ENCODE results near the gene RASSF8. TPM values are rescaled to one million over a fixed set of nuclear protein-coding genes. Genes with fewer than 3 reads are reported as not detected.

The RASSF8 gene
- total and polyA plus RNA-seq, 2 donors (not counting 3 experiments of a cell fraction or from before 2014, with no cell fraction given): 11.1 to 59.3 TPM

- TF ChIP-seq, protein P1, sequence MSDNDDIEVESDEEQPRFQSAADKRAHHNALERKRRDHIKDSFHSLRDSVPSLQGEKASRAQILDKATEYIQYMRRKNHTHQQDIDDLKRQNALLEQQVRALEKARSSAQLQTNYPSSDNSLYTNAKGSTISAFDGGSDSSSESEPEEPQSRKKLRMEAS (IDR thresholded peaks at IDR 0.05; ENCODE audit: insufficient read depth, insufficient read length): no peak
- TF ChIP-seq FOS (IDR thresholded peaks at IDR 0.05; ENCODE audit: borderline replicate concordance, insufficient read depth, low read length): no peak
- TF ChIP-seq, protein P2, sequence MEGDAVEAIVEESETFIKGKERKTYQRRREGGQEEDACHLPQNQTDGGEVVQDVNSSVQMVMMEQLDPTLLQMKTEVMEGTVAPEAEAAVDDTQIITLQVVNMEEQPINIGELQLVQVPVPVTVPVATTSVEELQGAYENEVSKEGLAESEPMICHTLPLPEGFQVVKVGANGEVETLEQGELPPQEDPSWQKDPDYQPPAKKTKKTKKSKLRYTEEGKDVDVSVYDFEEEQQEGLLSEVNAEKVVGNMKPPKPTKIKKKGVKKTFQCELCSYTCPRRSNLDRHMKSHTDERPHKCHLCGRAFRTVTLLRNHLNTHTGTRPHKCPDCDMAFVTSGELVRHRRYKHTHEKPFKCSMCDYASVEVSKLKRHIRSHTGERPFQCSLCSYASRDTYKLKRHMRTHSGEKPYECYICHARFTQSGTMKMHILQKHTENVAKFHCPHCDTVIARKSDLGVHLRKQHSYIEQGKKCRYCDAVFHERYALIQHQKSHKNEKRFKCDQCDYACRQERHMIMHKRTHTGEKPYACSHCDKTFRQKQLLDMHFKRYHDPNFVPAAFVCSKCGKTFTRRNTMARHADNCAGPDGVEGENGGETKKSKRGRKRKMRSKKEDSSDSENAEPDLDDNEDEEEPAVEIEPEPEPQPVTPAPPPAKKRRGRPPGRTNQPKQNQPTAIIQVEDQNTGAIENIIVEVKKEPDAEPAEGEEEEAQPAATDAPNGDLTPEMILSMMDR (IDR thresholded peaks at IDR 0.05; ENCODE audit: extremely low read depth in 1 of 2, insufficient read depth in 1 of 2, low read depth in 1 of 2, low read length in 2 of 2): no peak
- no peak for TF ChIP-seq GATA2 (IDR thresholded peaks at IDR 0.05; ENCODE audit: insufficient read depth, insufficient read length, low read depth, low read length)
- TF ChIP-seq MYC (IDR thresholded peaks at IDR 0.05; ENCODE audit: low read depth, low read length): no peak
- TF ChIP-seq EZH2 (IDR thresholded peaks at IDR 0.05; ENCODE audit: borderline replicate concordance, low read depth, low read length, severe bottlenecking): no peak
- TF ChIP-seq JUN (IDR thresholded peaks at IDR 0.05; ENCODE audit: borderline replicate concordance, insufficient read depth, insufficient read length, low read depth): no peak
- TF ChIP-seq POLR2A (IDR thresholded peaks at IDR 0.05; ENCODE audit: low read depth, low read length): no peak
- TF ChIP-seq POLR2AphosphoS5 (IDR thresholded peaks at IDR 0.05; ENCODE audit: insufficient read depth, low read depth, low read length): no peak
- Histone ChIP-seq H3K4me3 (replicated peaks in 1 of 3; ENCODE audit: insufficient read depth in 1 of 3, low read depth in 1 of 3, low read length in 3 of 3) (no peak overlapping the region), H3K4me2 (ENCODE audit: insufficient read depth, low read length) (no peak overlapping the region), H3K4me1 (ENCODE audit: control insufficient read depth, extremely low read depth, insufficient read depth, low read length) (peaks cover 4% of the 10 kb centered on the region), H3K9ac (replicated peaks; ENCODE audit: extremely low read depth, insufficient read depth, low read length) (no peak overlapping the region), H3K9me1 (replicated peaks; ENCODE audit: control insufficient read depth, extremely low read depth, insufficient read depth, low read length) (no peaks in the 10 kb centered on the region), H3K27me3 (ENCODE audit: control insufficient read depth in 2 of 2, insufficient read depth in 2 of 2, low read length in 2 of 2) (no peaks in the 10 kb centered on the region), H4K20me1 (replicated peaks; ENCODE audit: control insufficient read depth, extremely low read depth, insufficient read depth, low read length) (peaks cover 3% of the 10 kb centered on the region), H3K36me3 (ENCODE audit: control insufficient read depth in 2 of 2, extremely low read depth in 1 of 2, insufficient read depth in 2 of 2, low read length in 2 of 2) (no peaks in the 10 kb centered on the region), H3K9me3 (replicated peaks; ENCODE audit: control insufficient read depth, insufficient read depth, low read length) (no peaks in the 10 kb centered on the region), H3K27ac (ENCODE audit: insufficient read depth, low read depth, low read length) (no peak overlapping the region), H3K79me2 (ENCODE audit: control insufficient read depth, insufficient read depth, low read length) (peaks cover 63% of the 10 kb centered on the region), H2AFZ (ENCODE audit: low read depth, low read length) (no peak overlapping the region)
- dilution Hi-C loops (cut with MboI; ENCODE audit: extremely low pct_ligation_motif_present, low sequenced_read_pairs) (no loop called here), intact Hi-C loops (cut with micrococcal nuclease) (no loop called here)
- DNase-seq (ENCODE audit: low read depth, low spot score) (no peak), FAIRE-seq (no peak)
- ChIA-PET POLR2A (no interaction called here), CTCF (interaction anchor here (1.6 kb wide), 1 partner anchor 14 kb away, joined by 4 read pairs; no protein-coding TSS in a partner anchor)
- BruUV-seq (replicated peaks): no TSS peak
These were observed 84.2 kb downstream of the RASSF8 start for GRCh38 chr12:26042645-26043044.

Data from endothelial cell of umbilical vein (primary cell).